Germinal center (tissue), 1 donor: ENCODE data around the gene TPGS2.
A peak's percentile ranks its signal among the peaks of the same experiment; 100 is the strongest.
"Not testable (repeated sequence)": the region's sequence is repeated elsewhere in the genome, so short reads cannot be mapped to it uniquely, and the experiment has no call there.

Experiments
- DNase-seq: peaks from one replicate; pipeline ENCODE4 v3.0.0; 2012; ENCODE audit warnings: mixed read lengths, low spot score

Gene TPGS2

DNA sequence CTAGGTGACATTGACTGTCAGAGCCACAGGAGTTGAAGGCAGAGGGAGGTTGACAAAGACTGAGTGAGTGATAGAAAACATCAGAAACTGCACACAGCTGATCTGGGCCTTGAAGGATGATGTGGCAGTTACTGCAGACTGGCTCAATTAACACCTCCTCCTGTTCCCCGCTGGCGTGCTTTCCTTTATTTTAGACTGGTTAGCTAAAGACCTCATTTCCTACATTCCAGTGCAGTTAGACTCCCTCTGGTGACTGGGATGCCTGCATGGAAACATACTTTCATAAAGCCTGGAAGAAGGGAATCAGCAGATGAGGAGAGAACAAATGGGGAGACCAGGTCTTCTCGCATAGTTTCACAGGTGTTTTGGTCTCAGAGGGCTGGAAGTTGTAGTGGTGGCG lies 7.1 kb downstream of the TPGS2 start:
- DNase-seq: no peak

DNA sequence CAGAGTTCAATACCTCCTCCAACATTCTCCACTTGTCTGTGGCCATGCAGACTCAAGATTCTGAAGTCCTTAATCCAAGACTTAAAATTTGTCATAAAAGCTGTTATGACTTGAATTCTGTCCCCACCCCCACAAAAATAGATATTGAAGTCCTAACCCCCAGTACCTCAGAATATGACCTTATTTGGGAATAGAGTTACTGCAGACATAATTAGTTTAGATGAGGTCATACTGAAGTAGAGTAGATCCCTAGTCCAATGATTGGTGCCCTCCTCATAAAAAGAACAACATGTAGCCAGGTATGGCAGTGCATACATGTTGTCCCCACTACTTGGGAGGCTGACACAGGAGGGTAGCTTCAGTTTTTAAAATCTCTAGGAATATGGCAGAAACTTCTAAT lies 9.2 kb downstream of the TPGS2 start:
- DNase-seq: no peak

DNA sequence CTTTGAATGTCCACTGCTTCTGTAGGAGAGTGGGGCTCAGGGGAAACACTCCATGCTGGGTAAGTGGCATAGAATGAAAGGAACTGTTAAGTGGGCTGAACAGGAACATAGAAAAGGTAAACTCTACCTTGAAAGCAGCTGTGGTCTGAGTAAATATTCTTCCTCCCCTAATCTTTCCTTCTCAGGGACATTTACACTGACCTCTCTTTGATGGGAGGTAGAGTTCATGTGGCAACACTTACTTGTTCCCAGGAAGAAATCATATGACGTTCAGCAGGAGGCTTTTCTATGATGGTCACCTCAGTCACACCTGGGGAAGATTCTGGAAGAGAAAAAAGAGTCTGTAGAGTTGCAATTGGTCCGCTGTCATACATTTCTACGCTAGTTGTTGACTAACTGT lies 10.2 kb downstream of the TPGS2 start:
- no peak for DNase-seq

DNA sequence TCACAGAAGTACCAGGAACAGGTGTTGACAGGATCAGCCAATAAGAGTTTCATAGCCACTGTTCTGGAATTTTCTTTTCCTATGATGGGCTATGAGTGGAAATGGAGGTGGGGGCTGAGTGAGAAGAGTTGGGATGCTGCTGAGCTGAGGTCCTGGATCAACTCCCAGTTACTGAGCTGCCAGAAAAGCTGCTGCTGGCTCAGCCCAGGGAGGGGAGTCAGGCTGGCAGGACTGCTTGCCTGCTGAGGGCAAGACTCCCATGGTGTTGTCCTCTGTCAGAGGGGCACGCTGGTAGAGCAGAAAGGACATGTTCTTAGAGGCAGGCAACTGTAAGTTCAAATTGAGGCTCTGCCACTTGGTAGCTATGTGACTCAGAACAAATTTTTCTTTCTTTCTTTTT lies 11.8 kb downstream of the TPGS2 start:
- DNase-seq: no peak

DNA sequence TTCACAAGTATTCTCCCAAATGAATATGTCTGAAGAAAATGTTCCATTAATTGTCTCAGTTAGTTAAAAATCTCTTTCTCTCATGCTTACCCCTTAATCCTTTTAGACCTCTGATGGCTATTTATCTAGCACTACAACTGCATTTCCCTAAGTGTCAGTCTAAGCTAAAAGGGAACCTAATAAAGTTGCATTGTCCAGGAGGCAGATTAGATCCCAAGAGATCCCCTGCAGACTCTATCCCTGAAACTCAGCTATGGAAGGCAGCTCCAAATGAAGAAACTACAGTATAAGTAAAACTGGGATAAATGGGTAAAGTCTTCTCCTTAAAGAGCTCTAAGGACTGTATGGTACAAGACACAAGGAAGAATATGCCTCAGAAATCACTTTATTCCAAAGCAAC lies 12.7 kb downstream of the TPGS2 start:
- not testable (repeated sequence) for DNase-seq

DNA sequence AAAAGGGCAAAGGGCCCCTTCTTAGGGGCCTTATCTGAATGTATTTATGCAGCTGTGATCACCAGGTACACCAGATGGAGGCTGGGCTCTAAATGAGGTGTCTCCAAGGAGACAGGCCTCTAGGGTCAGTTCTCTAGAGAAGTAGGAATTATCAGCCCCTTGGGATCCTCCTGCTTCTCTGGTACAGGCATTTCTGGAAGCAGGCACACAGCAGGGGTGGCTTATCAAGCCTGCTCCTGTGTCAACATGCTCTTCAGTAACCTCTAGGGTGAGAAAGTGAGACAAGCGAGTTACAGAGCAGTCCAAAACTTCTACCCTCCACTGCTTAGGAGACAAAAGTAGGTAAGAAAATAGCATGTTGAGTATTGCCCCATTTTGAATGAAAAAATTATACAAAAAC lies 13.8 kb downstream of the TPGS2 start:
- DNase-seq: no peak

DNA sequence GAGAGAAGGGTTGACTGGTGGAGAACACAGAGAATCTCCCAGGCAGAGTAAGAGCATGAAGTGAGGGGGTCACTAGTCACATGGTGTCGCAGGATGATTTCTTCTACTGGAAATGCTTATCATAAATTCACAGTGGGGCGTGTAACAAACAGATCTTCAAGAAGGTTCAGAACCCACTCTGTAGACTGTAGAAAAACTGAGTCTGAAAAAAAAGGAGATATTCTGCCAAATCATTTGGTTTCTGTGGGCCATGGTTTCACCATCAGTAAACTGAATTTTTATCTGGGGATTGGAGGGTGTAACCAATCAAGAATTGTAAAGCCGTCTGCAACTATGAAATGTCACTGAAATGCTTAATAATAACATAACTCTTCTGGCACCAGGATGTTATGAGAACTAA lies 15.0 kb downstream of the TPGS2 start:
- no peak for DNase-seq

DNA sequence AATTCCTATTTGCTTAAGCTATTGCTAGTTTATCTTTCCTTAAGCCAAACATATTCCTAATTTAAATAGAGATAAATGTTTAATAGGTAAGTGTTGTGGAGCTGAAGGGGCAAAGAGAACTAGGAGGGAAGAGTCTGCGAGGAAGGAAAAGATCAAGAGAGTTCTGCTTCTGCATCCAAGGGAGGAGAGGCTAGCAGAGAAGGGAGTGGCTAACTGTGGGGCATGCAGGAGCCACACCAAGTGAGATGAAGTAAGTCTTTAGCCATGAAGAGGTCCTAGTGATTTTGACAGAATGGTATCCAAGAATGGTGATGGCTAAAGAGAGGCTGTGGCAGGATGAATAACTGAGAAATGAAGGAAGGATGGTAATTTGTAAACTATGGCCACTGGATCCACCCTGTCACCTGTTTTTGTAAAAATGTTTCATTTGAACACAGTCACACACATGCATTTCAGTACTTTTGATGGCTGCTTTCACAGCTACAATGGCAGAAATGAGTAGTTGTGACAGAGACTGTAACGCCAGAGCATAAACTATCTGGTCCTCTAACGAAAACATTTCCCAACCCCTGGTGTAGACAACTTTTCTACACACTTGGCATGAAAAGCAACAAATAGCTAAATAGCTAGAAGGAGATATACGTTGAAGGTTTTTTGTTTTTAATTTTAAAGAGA lies 15.6 kb downstream of the TPGS2 start:
- DNase-seq: no peak

DNA sequence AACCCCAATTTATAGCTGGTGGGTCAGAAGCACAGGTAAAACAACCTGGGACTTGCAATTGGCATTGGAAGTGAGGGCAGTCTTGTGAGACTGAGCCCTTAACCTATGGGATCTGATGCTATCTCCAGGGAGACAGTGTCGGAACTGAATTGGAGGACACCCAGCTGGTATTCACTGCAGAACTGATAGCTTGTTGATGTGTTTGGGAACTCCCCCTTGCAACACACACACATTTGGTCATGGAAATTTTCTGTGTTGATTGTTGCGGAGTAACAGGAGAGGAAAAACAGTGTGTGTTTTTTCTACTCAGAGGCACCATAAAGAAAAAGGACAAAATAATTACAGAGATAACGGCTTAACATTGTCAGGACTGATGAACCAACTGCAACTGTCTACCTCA lies 16.1 kb downstream of the TPGS2 start:
- no peak for DNase-seq

DNA sequence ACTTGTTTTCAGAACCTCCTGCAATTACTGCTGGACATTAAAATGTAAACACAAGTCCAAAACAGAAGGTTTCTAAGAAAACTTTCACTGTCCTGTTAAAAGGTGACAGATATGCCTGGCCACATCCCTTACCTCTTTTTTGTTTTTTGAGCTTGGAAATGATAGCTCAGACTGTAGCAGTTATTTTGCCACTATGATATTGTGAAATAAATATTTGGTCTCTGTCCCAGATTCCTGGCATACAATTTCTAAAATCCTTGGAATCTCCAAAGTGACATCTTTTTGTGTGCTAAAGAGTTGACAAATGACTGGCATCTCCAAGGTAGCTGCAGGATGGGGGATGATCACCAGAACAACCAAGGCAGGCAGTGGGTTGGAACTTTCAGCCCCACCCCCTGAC lies 16.8 kb downstream of the TPGS2 start:
- no peak for DNase-seq

DNA sequence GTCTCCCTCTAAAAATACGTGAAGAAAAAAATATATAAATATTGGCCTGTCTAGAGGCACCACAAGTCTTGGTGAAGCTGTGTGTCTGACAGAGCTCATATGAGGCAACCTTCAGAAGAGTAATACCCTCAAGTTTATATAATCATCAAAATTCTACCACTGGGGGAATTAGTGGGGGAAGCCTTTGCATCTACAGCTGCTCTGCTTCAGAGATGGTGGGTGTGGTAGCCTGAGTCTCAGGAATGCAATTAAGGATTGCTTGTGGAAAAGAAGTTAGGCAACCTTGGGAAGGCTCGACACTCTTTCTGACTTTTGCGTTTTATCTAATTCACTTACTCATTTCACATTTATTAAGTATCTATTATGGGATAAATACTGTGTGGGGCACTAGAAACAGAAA lies 17.4 kb downstream of the TPGS2 start:
- no peak for DNase-seq

DNA sequence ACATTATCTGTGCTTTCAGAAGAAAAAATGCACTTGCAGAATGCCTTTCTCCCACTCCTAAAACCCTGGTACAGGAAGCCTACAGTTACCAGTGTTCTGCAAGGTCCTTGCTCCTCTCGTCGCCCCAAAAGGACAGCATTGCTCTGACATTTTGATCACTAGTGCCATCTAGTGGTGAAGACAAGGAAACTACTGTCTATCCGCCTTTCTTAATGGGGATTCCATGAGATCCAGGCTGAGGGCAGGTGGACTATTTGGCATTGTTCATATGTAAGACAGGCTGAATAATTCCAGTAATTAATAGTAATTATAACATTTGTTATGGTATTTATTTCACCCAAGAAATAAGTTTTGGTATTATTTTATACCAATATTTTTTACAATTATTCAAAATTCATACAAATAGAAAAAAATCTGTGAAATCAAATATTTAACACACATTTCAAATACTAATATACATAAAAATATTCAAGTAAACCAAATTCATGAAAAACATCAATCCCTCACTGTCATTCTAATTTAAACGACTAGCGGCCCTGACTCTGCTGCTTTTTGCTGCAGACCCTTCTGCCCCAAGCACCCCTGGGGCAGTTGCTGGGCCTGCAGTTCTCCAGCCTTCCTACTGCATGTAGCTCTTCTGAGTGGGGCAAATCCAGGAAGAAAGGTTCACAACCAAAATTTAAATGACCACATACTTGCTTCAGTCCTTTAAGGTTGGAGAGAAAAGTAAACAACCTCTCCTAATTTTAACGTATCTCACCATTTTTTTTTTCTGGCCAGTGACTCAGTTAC lies 19.0 kb downstream of the TPGS2 start:
- DNase-seq: peak; percentile 76

DNA sequence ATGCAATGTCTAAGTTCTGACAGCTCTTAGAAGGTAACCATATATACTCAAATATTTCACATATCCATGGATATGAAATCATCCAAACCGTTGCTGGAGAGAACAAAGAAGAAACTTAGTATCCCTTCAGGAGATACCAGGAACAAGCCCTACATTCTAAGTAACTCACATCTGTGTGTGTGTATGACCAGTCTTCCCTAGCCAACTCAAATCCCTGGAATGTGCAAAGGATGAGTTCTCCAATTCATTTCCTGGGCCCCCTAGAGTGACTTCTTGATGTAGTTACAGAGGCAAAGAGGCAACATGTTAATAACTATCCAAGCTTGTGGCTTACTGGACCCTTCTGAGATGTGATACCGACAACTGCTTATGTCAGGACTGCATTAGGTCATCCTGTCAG lies 20.1 kb downstream of the TPGS2 start:
- DNase-seq: no peak

DNA sequence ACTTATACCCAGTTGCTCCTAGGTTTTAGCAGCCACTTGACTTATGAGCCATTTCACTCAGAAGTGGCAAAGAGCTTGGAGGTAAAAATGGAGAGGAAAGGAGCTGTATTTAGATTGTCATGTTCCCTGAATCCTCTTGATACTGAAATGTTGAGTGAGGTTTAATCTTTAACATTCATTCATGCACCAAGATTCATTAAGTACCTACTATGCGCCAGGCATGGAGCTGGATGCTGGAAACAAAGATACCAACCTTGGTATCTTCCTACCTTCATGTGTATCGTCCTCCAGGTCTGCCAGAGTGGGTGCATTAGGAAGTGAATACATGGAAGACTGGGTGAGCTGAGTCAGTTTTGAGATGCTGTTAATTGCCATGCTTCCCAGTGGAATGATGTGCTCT lies 23.7 kb downstream of the TPGS2 start:
- no peak for DNase-seq

DNA sequence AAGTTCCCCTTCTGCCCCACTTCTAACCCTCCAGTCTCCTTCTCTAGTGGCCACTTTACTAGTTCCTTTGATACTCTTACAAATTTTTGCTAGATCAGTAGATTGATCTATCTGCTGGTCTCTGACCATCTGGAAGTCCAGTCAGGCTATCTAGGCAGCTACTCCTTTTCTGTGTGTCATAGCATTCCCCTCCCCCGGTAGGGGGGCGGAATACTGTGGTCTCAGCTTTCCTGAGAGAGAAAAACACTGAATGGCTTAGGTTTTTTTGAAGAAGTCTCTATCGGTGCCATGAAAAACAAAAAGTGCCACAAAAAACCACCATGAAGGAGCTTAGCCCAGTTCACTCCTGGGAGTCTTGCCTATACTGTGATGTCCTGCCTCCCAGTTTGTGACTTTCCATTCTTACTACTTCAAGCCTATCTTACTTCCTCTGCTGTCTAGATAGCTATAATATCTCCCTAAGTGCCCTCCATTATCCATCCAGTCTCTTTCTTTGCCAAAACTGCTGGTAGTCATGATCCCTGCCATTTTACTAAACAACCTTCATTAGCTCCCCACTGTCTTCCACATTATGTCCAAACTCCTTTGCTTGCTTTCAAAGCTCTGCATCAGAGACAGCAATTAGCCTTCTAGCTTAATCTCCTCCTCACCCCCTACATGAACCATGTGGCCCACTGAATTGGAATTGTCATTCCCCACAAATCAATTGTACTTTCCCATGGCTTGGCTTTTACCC lies 29.9 kb downstream of the TPGS2 start:
- no peak for DNase-seq

DNA sequence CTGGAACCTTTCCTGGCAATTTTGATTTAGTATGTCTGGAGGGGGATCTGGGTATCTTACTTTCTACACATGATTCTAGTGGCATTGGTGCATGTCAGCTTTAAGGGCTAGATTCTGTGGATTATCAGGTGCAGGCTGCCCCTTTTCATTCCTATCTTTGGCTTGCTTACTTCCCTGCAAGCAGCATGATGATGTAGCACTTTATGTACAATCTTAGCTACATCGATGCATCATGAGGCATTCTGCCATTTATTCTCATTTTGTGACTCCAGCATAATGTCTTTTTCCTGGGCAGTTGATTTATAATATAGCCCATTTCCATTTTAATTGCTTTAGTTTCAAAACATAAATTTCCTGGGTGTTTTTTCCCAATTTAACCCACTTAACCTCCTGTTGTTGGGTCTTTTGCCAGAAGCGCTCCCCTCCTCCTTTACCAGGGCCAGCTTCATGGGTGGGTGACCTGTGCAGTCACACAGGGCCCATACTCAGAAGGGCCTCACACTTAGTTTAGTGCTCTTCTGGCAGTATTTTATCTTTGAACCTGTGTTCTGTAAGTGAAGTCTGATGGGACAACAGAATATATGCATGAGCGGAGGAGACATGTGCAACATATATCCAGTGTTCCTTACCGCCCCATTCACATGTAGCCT lies 36.0 kb downstream of the TPGS2 start:
- no peak for DNase-seq

DNA sequence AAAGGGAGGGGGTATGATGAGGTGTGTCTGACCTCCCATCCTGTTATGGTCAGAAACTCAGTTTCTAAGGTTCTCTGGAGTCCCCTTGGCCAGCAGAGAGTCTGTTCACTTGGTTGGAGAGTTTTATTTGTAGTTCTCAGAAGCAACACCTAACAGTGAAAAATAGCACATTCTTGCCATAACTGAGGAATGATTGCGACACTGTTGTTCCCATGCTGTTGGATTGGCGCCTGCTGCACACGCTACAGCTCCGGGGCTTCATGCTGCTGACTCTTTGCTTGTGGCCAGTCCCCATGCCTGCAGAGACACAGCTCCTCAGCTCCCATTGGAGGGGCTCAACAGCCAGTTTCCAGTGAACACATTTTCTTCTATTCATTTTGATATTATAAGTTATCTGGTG lies 42.1 kb downstream of the TPGS2 start:
- DNase-seq: no peak

DNA sequence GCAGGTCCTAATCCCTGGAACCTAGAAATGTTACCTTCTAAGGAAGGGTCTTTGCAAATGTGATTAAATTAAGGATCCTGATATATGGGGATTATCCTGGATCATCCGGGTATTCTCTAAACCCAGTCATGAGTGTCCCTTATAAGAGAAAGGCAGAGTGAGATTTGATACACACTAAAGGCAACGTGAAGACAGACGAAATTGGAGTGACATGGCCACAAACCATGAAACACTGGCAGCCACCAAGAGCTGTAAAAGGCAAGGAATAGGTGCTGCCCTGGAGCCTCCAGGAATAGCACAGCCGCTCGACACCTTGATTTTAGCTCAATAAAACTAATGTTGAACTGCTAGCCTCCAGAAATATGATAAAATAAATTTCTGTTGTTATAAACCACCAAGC lies 45.0 kb downstream of the TPGS2 start:
- DNase-seq: no peak

DNA sequence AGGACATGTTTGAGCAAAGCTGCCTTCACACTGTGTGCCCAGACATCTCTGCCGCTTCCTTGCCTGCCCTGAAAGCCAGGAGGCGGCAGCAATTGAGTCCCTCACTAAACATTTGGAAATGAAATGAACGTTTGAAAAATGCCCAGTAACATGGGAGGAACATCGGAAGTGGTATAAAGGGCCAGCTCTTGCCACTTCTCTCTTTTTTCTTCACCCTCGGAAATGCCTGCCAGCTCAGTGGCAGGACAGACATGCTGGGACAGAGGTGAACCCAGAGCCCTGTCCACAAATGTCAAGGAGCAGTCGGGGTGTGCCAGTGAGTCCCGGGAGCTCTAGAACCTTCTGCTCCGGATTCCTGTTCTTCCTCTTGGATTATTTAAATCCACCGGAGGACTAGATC lies 46.1 kb downstream of the TPGS2 start:
- DNase-seq: no peak

DNA sequence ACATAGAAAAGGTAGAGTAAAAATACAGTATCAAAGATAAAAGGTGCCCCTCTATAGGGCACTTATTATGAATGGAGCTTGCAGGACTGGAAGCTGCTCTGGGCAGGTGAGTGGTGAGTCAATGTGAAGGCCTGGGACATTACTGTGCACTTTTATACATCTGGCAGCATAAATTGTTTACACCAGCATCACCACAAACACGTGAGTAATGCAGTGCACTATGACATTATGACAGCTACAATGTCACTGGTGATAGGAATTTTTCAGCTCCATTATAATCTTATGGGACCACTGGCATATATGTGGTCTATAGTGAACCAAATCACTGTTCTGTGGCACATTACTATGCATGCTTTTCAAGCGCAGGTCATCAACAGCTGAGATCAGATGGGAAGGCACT lies 48.1 kb downstream of the TPGS2 start:
- no peak for DNase-seq

DNA sequence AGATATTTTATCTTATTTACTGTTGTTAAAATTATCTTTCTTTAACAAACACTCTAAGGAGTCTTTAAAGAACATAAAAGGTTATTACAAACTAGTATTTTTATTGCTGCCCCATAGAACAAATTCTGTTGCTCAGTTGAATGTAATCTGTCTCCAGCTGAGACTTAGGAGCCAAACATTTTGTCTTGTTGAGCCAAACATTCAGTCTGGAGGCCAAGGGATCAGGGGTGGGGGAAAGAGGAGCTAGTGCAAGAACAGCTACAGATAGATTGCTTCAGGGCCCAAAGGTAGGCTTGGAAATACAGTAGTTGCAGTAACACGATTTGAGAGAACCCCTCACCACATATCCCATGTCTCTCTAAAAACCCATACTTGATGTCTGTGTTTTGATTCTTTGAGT lies 51.2 kb downstream of the TPGS2 start:
- no peak for DNase-seq

DNA sequence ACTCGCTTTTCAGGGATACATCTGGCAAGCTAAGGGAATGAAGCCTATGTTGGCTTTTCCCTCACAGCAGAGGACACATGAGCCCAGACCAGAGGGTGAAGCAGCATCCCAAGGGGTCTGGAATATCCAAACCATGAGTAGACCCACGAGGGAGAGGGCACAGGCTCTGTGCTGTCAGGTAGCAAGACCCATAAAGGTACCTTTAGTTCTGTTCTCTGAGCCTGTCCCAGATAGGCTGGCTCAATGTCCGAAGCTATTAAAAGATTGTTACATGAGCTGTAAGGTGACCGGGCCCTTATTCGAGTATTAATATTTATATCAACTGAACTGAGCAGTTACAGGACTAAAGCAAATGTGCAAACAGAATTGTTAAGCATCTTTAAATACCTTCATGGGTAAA lies 52.2 kb downstream of the TPGS2 start:
- DNase-seq: no peak

DNA sequence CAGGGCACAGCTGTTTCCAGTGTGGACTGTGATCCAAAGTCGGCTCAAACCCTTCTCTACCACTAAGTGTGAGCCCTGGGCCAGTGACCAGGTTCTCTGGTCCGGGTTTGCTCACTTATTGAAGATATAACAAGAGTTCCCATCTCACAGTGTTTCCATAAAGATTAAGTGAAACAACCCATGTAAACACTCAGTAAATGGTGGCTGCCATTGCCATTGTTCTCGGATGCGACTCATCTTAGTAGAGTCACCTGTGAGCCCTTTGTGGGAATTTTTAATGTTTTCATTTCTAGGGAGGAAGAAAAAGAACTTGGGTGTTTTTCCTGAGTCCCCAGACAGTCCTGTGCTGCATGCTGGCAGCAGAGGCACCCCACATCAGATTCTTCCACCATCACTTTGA lies 53.4 kb downstream of the TPGS2 start:
- DNase-seq: no peak
